ENCODE results near the gene THOC6.

The THOC6 gene

GRCh38 chr16:3023669-3024478 lies at the start of gene THOC6, which contains the start of gene HCFC1R1:
Gene THOC6, plus strand, starts transcription at chr16:3024035. Its CDS starts 292 bp downstream, at chr16:3024327.
Gene HCFC1R1, minus strand, starts transcription at chr16:3023942. Its CDS starts 1 bp downstream, at chr16:3023941.
- DNase-seq = peak; percentile 77

- no peak for DNase-seq
Measured at GRCh38 chr16:2974319-2975056, 49.3 kb upstream of the THOC6 start.

GRCh38 chr16:2975161-2975795 lies 48.6 kb upstream of the THOC6 start:
- DNase-seq = no peak

GRCh38 chr16:2976201-2976600 lies 47.6 kb upstream of the THOC6 start:
- no peak for DNase-seq

GRCh38 chr16:2976673-2977072 lies 47.2 kb upstream of the THOC6 start:
- no peak for DNase-seq

- peak; percentile 55 for DNase-seq
Measured at GRCh38 chr16:2977440-2977839, 46.4 kb upstream of the THOC6 start.

GRCh38 chr16:2979669-2980226 lies 44.1 kb upstream of the THOC6 start:
- DNase-seq = no peak

- peak; percentile 54 for DNase-seq
Measured at GRCh38 chr16:2980227-2981176, 43.3 kb upstream of the THOC6 start, which contains the start of gene PKMYT1. Gene PKMYT1, minus strand, starts transcription at chr16:2980446. Its CDS starts 789 bp downstream, at chr16:2979657.

- no peak for DNase-seq
Measured at GRCh38 chr16:2981177-2981898, 42.5 kb upstream of the THOC6 start.

GRCh38 chr16:2981899-2982250 lies 42.0 kb upstream of the THOC6 start:
- DNase-seq = no peak

- no peak for DNase-seq
Measured at GRCh38 chr16:2982402-2982801, 41.4 kb upstream of the THOC6 start.

GRCh38 chr16:2983706-2984136 lies 40.1 kb upstream of the THOC6 start:
- no peak for DNase-seq

GRCh38 chr16:2985462-2985861 lies 38.4 kb upstream of the THOC6 start:
- DNase-seq = no peak

GRCh38 chr16:2985893-2986355 lies 37.9 kb upstream of the THOC6 start:
- DNase-seq = no peak

- DNase-seq = no peak
Measured at GRCh38 chr16:2986623-2987188, 37.1 kb upstream of the THOC6 start.

- DNase-seq = no peak
Measured at GRCh38 chr16:2987286-2987685, 36.5 kb upstream of the THOC6 start.

GRCh38 chr16:2987833-2988232 lies 36.0 kb upstream of the THOC6 start:
- no peak for DNase-seq

GRCh38 chr16:2988590-2989099 lies 35.2 kb upstream of the THOC6 start:
- no peak for DNase-seq

- DNase-seq = no peak
Measured at GRCh38 chr16:2990891-2991290, 32.9 kb upstream of the THOC6 start.

- DNase-seq = no peak
Measured at GRCh38 chr16:2991566-2992261, 32.1 kb upstream of the THOC6 start.

Measured in NCI-H2029 treated with DMSO at 0.1 percent for 48 hours (cell line).